Activated T-cell treated with anti-CD3 and anti-CD28 coated beads, Interleukin-2, amount 50 U/mL, for 1 hour (primary cell): ENCODE data around the gene RPL41.
"Not testable (repeated sequence)": the region's sequence is repeated elsewhere in the genome, so short reads cannot be mapped to it uniquely, and the experiment has no call there.

ENCODE experiments used
- DNase-seq: peaks from one replicate; pipeline ENCODE4 v3.0.0-alpha.2; 2020

RPL41 gene

GRCh38 chr12:56129206-56129941 lies 12.9 kb downstream of the RPL41 start:
- DNase-seq, result peak; percentile 78

GRCh38 chr12:56129942-56130495 lies 13.6 kb downstream of the RPL41 start:
- DNase-seq, result no peak

- no peak for DNase-seq
These were observed 14.4 kb downstream of the RPL41 start for GRCh38 chr12:56130876-56131275.

- no peak for DNase-seq
These were observed 18.5 kb downstream of the RPL41 start for GRCh38 chr12:56134897-56135296.

GRCh38 chr12:56137853-56138571 lies 21.6 kb downstream of the RPL41 start:
- DNase-seq, result no peak

- DNase-seq, result no peak
These were observed 25.7 kb downstream of the RPL41 start for GRCh38 chr12:56141946-56142784.

- no peak for DNase-seq
These were observed 26.8 kb downstream of the RPL41 start for GRCh38 chr12:56143217-56143616.

GRCh38 chr12:56143870-56144269 lies 27.4 kb downstream of the RPL41 start:
- no peak for DNase-seq

- DNase-seq, result no peak
These were observed 28.8 kb downstream of the RPL41 start for GRCh38 chr12:56145217-56145616.

- no peak for DNase-seq
These were observed 30.3 kb downstream of the RPL41 start for GRCh38 chr12:56146492-56147460.

- DNase-seq, result no peak
These were observed 34.1 kb downstream of the RPL41 start for GRCh38 chr12:56150563-56150962.

GRCh38 chr12:56151672-56152131 lies 35.3 kb downstream of the RPL41 start:
- peak; percentile 71 for DNase-seq

GRCh38 chr12:56152132-56152755 lies 35.8 kb downstream of the RPL41 start, which contains the start of gene MYL6B:
Gene MYL6B, plus strand, starts transcription at chr12:56152587. Its CDS starts 1,332 bp downstream, at chr12:56153919.
- peak; percentile 91 for DNase-seq

GRCh38 chr12:56152756-56153677 lies 36.6 kb downstream of the RPL41 start:
- no peak for DNase-seq

- no peak for DNase-seq
These were observed 37.2 kb downstream of the RPL41 start for GRCh38 chr12:56153678-56154065.

- no peak for DNase-seq
These were observed 37.9 kb downstream of the RPL41 start for GRCh38 chr12:56154246-56154771.

- no peak for DNase-seq
These were observed 38.4 kb downstream of the RPL41 start for GRCh38 chr12:56154818-56155217.

- DNase-seq, result no peak
These were observed 38.9 kb downstream of the RPL41 start for GRCh38 chr12:56155256-56155845.

- DNase-seq, result not testable (repeated sequence)
These were observed 40.2 kb downstream of the RPL41 start for GRCh38 chr12:56156464-56157200.
